ENCODE data around the gene MTG1. TPM values are rescaled to one million over a fixed set of nuclear protein-coding genes. Genes with fewer than 3 reads are reported as not detected.
"Not testable (repeated sequence)": the region's sequence is repeated elsewhere in the genome, so short reads cannot be mapped to it uniquely, and the experiment has no call there.

MTG1 gene
- polyA plus RNA-seq, 1 donor from 2014 or later: 51.8 TPM

DNA sequence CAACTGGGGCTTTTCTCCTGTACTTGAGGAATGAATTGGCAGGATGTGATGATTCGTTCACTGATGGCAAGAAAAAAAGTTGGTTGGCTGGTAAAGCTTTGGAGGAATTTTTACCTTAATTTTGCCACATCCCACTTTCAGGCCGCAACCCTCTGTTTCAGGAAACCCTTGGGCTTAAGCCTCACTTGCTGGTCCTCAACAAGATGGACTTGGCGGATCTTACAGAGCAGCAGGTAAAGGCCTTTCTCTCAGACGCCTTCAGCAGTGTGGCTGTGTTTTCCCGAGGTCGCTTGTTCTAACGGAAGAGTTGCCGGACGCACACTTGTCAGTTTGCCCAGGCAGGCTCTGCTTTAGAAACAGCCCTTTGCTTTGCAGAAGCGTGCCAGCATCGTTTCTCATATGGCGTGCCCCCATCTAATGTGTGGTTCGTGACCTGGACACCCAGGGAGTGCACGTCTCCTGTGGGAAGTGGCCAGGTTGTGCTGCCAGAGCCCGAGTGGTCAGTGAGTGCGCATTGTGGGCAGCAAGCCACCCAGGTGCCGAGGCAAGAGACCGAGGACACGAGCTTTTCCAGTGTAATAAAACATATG lies 2.2 kb downstream of the MTG1 start:
- no peaks in the 10 kb centered on the region for H3K27me3 Mint-ChIP-seq
- H3K4me3 Mint-ChIP-seq: peak overlapping the region in 3 of 4 donors; percentile 15 to 90 (median 60)
- peaks cover 28 to 33% (median 30%) of the 10 kb centered on the region in 3 donors for H3K4me1 Mint-ChIP-seq
- H3K36me3 Mint-ChIP-seq: peaks cover 7% of the 10 kb centered on the region
- H3K9me3 Mint-ChIP-seq: no peaks in the 10 kb centered on the region
- H3K27ac Mint-ChIP-seq: peak overlapping the region in 2 of 3 donors; percentile 23 to 75

DNA sequence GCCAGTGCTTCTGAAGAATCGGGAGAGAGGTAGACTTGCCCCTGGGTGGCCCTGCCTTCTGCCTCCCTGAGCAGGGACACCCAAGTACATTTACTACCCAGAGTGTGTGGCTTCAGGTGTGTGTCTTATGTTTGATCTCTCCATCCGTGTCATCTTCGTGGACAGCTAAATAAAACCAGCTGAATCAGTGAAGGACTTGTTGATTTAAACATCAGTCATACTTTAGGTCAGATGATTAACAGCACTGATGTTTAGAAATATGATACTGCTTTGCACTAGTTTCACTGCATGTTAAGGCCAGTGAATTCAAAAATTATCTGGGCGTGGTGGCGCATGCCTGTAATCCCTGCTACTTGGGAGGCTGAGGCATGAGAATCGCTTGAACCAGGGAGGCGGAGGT lies 4.0 kb downstream of the MTG1 start:
- H3K9me3 Mint-ChIP-seq: no peaks in the 10 kb centered on the region
- H3K4me3 Mint-ChIP-seq: peak overlapping the region in 1 of 4 donors; percentile 90
- H3K4me1 Mint-ChIP-seq: peaks cover 25 to 28% (median 27%) of the 10 kb centered on the region in 3 donors
- no peaks in the 10 kb centered on the region for H3K27me3 Mint-ChIP-seq
- H3K27ac Mint-ChIP-seq: peak overlapping the region in 1 of 3 donors; percentile 13
- peaks cover 7% of the 10 kb centered on the region for H3K36me3 Mint-ChIP-seq

DNA sequence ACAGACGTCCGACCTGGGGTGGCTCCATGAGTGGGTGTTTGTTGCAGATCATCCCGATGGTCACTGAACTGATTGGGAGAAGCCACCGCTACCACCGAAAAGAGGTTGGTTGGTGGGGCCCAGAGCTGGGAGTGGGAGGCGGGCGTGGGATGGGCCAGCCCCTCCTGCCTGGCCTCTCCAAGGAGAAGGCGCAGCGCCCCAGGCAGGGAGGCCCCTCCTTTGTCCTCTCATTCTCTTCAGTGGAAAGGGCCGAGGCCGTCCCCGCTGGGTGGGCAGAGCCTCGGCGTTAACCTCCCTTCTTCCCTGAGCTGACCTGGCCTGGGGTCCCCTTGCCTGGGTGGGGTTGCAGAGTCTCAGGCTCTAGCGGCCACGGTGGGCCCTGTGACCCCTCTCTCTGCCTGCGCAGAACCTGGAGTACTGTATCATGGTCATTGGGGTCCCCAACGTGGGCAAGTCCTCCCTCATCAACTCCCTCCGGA lies 5.2 kb downstream of the MTG1 start:
- Mint-ChIP-seq H3K36me3 (peaks cover 12% of the 10 kb centered on the region), H3K9me3 (no peaks in the 10 kb centered on the region), H3K27me3 (no peaks in the 10 kb centered on the region), H3K27ac (no peak overlapping the region), H3K4me1 (peaks cover 22 to 28% (median 24%) of the 10 kb centered on the region in 3 donors), H3K4me3 (peak overlapping the region in 1 of 4 donors; percentile 20)

DNA sequence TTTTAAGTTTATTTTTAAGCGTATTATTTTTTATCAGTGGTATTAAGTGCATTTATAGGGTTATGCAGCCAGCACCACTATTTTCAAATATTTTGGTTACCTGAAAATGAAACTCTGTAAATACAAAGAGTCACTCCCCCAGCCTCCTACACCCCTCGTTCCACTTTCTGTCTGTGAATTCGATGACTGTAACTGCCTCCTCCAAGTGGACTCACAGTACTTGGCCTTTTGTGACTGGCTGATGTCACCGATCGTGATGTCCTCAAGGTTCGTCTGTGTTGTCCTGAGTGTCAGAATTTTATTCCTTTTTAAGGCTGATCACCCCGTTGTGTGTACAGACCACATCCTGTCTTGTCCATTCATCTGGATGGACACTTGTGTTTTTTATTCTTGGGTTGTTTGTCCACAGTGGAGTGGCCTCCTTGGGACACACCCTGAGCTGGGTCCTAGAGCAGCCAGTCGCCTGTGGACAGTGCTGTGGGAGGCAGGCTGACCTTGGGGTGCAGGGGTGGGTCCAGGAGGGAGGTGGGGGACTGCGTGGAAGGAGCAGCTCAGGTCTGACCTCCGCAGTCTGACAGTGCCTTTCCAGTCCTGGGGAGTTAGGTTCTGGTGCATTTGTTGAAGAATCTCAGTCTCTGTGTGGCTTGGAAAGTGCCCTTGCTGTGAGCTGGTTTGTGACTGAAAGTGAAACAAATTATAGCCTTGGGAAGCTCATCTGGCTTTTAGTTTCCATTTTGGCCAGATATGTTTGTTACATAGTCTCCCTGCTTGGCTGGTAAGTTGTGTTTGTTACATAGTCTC lies 6.9 kb downstream of the MTG1 start:
- Mint-ChIP-seq H3K27ac (peak overlapping the region; percentile 51 to 94 (median 57)), H3K9me3 (no peaks in the 10 kb centered on the region), H3K36me3 (peaks cover 9% of the 10 kb centered on the region), H3K27me3 (no peaks in the 10 kb centered on the region), H3K4me1 (peaks cover 24 to 31% (median 24%) of the 10 kb centered on the region in 3 donors), H3K4me3 (peak overlapping the region; percentile 63 to 85 (median 71))

DNA sequence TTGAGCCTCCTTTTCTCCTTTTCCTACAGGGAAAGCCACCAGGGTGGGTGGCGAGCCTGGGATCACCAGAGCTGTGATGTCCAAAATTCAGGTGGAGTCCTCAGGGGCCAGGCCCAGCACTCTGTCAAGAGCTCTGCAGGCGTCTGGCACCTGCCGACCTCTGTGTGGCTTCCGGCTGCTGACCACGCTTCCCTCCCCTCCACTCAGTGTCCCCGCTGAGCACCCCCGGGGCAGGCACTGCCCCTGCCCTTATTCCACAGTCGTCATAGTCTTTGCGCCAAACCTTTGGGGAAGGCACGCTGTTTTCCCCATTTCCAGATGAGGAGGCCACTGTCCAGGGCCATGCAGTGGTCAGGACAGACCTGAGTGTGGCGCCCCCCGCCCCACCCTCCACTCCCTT lies 7.5 kb downstream of the MTG1 start:
- peak overlapping the region; percentile 51 to 94 (median 57) for H3K27ac Mint-ChIP-seq
- no peaks in the 10 kb centered on the region for H3K9me3 Mint-ChIP-seq
- peak overlapping the region in 3 of 4 donors; percentile 63 to 85 (median 74) for H3K4me3 Mint-ChIP-seq
- H3K4me1 Mint-ChIP-seq: peaks cover 28 to 34% (median 28%) of the 10 kb centered on the region in 3 donors
- H3K36me3 Mint-ChIP-seq: peaks cover 9% of the 10 kb centered on the region
- no peaks in the 10 kb centered on the region for H3K27me3 Mint-ChIP-seq

DNA sequence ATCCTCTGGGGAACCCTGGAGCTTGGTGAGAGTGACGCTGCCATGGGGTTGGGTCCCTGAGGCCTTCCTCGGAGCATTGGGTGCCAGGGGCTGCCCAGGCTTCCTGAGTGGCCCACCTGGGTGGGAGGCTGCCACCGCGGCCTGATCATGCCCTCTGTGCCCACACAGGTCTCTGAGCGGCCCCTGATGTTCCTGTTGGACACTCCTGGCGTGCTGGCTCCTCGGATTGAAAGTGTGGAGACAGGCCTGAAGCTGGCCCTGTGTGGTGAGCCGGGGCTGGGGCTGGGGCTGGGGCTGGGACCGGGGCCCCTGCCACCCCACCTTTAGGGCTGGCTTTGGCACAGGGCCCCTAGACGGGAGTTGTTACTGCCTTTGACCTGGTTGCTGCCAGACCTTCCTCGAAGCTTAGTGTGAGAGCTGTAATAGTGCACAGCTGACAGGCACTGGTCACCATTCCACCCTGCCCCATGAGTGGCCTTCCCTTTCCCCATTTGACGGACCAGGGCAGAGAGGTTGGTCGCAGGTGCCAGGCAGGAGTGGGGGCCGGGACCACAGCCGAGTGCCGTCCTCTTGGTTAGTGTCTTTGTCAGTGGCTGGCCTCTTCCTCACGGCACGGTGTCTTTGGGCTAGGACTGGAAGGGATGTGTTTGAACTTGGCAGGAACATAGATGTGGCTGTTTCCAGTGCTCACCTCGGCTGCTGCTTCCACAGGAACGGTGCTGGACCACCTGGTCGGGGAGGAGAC lies 8.2 kb downstream of the MTG1 start:
- Mint-ChIP-seq H3K36me3 (peaks cover 6% of the 10 kb centered on the region), H3K27me3 (no peaks in the 10 kb centered on the region), H3K9me3 (no peaks in the 10 kb centered on the region), H3K4me3 (peak overlapping the region in 2 of 4 donors; percentile 9 to 17), H3K4me1 (peaks cover 29 to 38% (median 33%) of the 10 kb centered on the region in 3 donors), H3K27ac (peak overlapping the region in 2 of 3 donors; percentile 45 to 70)

DNA sequence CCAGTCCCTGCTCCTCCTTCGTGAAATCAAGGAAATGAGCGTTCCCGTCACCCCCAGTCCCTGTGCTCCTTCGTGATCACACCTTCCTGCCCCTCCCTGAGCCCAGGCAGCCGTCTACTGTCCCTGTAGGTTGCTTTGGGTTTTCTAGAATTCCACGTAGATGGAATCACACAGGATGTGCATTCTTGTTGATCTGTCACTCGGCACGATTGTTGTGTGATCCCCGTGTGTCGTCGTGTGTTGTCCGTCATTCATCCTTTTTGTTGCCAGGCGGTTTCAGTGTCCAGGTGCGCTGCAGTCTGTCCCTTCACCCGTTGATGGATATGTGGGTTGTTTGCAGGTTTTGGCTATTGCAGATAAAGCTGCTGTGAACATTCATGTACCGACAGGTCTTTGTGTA lies 9.4 kb downstream of the MTG1 start:
- Mint-ChIP-seq H3K27me3 (no peaks in the 10 kb centered on the region), H3K36me3 (peaks cover 9% of the 10 kb centered on the region), H3K4me1 (peaks cover 31 to 44% (median 37%) of the 10 kb centered on the region in 3 donors), H3K9me3 (no peaks in the 10 kb centered on the region), H3K4me3 (peak overlapping the region in 2 of 4 donors; percentile 56 to 63), H3K27ac (no peak overlapping the region)

DNA sequence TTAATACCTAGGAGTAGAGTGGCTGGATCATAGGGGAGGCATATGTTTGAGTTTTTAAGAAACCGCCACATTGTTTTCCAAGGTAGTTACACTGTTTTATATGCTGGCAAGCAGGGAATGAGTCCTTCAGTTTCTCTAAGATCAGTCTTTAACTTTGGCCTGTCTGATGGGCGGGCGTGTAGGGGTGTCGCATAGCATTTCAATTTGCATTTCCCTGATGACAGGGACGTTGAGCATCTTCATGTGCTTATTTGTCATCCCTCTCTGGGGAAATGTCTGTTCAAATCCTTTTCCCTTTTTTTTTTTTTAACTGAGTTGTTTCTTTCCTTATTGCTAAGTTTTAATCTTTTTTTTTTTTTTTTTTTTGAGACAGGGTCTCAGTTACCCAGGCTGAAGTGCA lies 9.8 kb downstream of the MTG1 start:
- H3K4me3 Mint-ChIP-seq: no peak overlapping the region
- H3K27ac Mint-ChIP-seq: no peak overlapping the region
- no peaks in the 10 kb centered on the region for H3K27me3 Mint-ChIP-seq
- H3K9me3 Mint-ChIP-seq: no peaks in the 10 kb centered on the region
- H3K4me1 Mint-ChIP-seq: peaks cover 35 to 44% (median 40%) of the 10 kb centered on the region in 3 donors
- peaks cover 11% of the 10 kb centered on the region for H3K36me3 Mint-ChIP-seq

DNA sequence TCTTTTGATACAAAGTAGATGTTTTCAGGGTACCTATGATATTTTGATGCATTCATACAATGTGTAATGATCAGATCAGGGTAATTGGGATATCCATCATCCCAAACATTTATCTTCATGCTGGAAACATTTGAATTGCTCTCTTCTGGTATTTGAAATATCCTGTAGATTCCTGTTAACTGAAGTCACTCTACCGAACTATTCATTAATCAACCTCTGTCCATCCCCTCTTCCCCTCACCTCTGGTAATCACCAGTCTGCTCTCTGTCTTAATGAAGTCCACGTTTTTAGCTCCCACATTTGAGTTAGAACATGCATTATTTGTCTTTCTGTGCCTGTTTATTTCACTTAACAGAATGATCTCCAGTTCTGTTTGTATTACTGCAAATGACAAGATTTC lies 11.3 kb downstream of the MTG1 start:
- no peaks in the 10 kb centered on the region for H3K27me3 Mint-ChIP-seq
- H3K36me3 Mint-ChIP-seq: peaks cover 16% of the 10 kb centered on the region
- peaks cover 0 to under 1% (median 0%) of the 10 kb centered on the region in 3 donors for H3K9me3 Mint-ChIP-seq
- peak overlapping the region in 1 of 4 donors; percentile 34 for H3K4me3 Mint-ChIP-seq
- H3K4me1 Mint-ChIP-seq: peaks cover 35 to 48% (median 41%) of the 10 kb centered on the region in 3 donors
- H3K27ac Mint-ChIP-seq: no peak overlapping the region

DNA sequence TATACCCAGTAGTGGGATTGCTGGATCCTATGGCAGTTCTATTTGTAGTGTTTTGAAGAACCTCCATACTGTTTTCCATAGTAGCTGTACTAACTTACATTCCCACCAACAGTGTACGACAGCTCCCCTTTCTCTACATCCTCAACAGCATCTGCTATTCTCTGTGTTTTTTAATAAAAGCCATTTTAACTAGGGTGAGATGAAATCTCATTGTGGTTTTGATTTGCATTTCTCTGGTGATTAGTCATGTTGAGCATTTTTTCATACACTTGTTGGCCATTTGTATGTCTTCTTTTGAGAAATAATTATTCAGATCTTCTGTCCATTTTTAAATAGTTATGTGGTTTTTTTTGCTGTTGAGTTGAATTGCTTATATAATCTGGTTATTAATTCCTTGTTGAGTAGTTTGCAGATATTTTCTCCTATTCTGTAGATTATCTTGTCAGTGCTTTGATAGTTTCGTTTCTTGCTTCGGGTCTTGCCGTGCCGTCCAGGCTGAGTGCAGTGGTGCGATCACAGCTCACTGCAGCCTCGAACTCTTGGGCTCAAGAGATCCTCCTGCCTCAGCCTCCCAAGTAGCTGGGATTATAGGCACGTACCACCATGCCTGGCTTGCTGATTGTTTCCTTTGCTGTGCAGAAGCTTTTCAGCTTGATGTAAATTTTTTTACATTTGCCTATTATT lies 12.0 kb downstream of the MTG1 start:
- Mint-ChIP-seq H3K4me1 (peaks cover 28 to 43% (median 35%) of the 10 kb centered on the region in 3 donors), H3K27ac (peak overlapping the region in 2 of 3 donors; percentile 6 to 10), H3K36me3 (peaks cover 21% of the 10 kb centered on the region), H3K27me3 (no peaks in the 10 kb centered on the region), H3K9me3 (peaks cover 0 to 7% (median 2%) of the 10 kb centered on the region in 3 donors), H3K4me3 (peak overlapping the region in 3 of 4 donors; percentile 29 to 46 (median 34))

DNA sequence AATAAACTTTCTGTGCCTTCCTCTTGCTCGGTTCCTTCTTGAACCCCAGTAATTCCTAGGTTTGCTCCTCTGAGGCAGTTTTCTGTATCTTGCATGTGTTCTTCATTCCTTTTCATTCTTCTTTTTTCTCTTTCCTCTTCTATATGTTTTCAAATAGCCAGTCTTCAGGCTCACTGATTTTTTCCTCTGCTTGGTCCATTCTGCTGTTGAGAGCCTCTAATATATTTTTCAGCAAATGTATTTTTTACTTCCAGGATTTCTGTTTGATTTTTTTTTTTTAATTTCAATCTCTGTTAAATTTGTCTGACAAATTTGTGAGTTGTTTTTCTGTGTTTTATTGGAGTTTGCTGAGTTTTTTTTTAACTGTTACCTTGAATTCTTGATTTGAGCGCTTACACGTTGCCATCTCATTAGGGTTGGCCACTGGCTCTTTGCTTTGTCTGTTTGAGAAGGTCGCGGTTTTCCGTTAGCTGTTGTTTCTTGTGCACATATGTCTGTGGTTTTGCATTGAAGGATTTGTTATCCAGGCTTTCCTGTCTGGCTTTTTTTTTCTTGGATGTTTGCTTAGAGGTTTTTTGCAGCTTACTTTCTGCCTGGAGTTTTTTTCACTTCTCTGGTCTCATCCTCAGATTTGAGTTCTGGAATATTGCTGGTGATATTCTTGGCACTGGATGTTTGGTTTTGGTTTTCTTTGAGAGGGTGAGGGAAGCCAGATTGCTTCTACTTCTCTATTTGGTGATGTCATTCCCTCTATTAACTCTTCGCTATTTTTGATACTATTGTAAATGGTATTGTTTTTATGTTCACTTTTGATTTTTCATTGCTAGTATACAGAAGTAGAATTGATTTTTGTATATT lies 17.8 kb downstream of the MTG1 start:
- Mint-ChIP-seq H3K4me3 (peak overlapping the region in 1 of 4 donors; percentile 77), H3K4me1 (peaks cover 15 to 23% (median 16%) of the 10 kb centered on the region in 3 donors), H3K27me3 (no peaks in the 10 kb centered on the region), H3K27ac (no peak overlapping the region), H3K9me3 (peaks cover 7 to 20% (median 11%) of the 10 kb centered on the region in 3 donors), H3K36me3 (peaks cover 44% of the 10 kb centered on the region)

DNA sequence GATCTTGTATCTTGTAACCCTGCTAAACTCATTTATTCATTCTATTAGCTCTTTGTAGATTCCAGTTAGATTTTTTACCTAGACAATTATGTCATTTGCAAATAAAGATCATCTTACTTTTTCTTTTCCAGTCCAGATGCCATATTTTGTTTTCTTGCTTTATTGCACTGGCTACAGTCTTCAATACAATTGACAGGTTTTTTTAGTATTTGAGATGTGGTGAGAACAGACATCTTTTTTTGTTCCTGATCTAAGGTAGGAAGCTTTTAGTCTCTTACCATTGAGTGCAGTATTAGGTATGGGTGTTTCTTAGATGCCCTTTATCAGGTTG lies 18.4 kb downstream of the MTG1 start:
- Mint-ChIP-seq H3K4me1 (peaks cover 9 to 17% (median 11%) of the 10 kb centered on the region in 3 donors), H3K9me3 (peaks cover 7 to 20% (median 11%) of the 10 kb centered on the region in 3 donors), H3K36me3 (peaks cover 44% of the 10 kb centered on the region), H3K27me3 (no peaks in the 10 kb centered on the region), H3K27ac (no peak overlapping the region), H3K4me3 (no peak overlapping the region)

DNA sequence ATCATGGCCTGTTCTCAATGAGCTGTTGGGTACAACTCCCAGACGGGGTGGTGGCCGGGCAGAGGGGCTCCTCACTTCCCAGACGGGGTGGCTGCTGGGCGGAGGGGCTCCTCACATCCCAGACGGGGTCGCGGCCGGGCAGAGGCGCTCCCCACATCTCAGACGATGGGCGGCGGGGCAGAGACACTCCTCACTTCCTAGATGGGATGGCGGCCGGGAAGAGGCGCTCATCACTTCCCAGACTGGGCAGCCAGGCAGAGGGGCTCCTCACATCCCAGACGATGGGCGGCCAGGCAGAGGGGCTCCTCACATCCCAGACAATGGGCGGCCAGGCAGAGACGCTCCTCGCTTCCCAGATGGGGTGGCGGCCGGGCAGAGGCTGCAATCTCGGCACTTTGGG lies 20.4 kb downstream of the MTG1 start:
- peaks cover 7 to 20% (median 11%) of the 10 kb centered on the region in 3 donors for H3K9me3 Mint-ChIP-seq
- H3K4me3 Mint-ChIP-seq, H3K4me1 Mint-ChIP-seq, H3K27ac Mint-ChIP-seq, H3K27me3 Mint-ChIP-seq: not testable (repeated sequence)
- peaks cover 37% of the 10 kb centered on the region for H3K36me3 Mint-ChIP-seq

Data from IgD-negative memory B cell (primary cell).